Erythroblast (primary cell): ENCODE data around the gene GABRG3.

Experiments
- GATA1 ChIP-seq: IDR thresholded peaks from 2 replicates; pipeline ENCODE4 v1.6.1; 2011; ENCODE audit warnings: low read depth, mild to moderate bottlenecking, control low read depth, low read length, moderate library complexity
- POLR2A ChIP-seq: IDR thresholded peaks from 2 replicates; pipeline ENCODE4 v1.6.1; 2011; ENCODE audit warnings: mild to moderate bottlenecking, low read length

- TF ChIP-seq POLR2A (no peak), GATA1 (no peak)
Observed at GRCh38 chr15:27231811-27232210, 260.8 kb downstream of the GABRG3 start.
